Measurements from ENCODE around the gene NEIL3.

Gene NEIL3

DNA sequence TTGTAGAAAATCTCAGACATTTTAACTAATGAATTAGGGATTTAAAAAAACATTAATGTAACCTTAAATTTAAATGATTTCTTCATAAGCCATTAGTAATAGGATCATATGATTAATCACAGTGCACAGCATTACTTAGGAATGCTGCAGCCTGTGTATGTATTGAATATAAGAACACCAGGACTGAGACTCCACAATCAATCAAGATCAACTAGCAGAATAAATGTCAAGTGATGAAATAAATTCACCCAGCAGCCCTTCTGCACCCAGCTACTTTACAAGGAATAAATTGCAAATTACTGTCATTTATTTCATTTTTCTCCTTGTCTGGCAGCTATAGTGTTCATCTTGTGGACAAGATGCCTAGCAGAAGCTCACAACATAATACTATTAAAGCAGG lies 46.5 kb downstream of the NEIL3 start:
- no peak overlapping the region for H3K4me3 ChIP-seq (ENCODE audit: low read depth, low read length)
- H3K27me3 ChIP-seq (replicated peaks), result no peaks in the 10 kb centered on the region
- H3K36me3 ChIP-seq (replicated peaks), result no peaks in the 10 kb centered on the region
- no peak overlapping the region for H3K27ac ChIP-seq
- in situ Hi-C loops (cut with HindIII; ENCODE audit: low pct_ligation_motif_present, low sequenced_read_pairs), result no loop called here
- TF ChIP-seq, protein P1, sequence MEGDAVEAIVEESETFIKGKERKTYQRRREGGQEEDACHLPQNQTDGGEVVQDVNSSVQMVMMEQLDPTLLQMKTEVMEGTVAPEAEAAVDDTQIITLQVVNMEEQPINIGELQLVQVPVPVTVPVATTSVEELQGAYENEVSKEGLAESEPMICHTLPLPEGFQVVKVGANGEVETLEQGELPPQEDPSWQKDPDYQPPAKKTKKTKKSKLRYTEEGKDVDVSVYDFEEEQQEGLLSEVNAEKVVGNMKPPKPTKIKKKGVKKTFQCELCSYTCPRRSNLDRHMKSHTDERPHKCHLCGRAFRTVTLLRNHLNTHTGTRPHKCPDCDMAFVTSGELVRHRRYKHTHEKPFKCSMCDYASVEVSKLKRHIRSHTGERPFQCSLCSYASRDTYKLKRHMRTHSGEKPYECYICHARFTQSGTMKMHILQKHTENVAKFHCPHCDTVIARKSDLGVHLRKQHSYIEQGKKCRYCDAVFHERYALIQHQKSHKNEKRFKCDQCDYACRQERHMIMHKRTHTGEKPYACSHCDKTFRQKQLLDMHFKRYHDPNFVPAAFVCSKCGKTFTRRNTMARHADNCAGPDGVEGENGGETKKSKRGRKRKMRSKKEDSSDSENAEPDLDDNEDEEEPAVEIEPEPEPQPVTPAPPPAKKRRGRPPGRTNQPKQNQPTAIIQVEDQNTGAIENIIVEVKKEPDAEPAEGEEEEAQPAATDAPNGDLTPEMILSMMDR (IDR thresholded peaks at IDR 0.05; ENCODE audit: low read depth, low read length, missing control alignments), result no peak
- DNase-seq, result no peak

DNA sequence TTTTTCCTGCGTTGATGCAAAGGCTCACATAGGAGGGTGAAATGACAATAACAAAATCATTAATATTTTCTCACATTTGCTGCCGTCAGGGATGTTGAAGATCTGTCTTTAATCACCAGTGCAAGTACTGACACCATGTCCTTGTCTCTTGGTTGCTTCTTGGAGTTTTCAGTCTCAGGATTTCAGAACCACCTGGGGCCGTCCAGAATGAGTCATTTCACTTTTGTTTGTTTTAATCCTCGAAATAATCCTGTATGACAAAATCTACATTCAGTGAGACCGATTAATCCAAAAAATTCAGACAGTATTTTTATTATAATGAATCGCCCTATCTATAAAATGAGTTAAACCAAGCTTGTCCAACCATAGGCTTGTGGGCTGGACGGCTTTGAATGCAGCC lies 47.2 kb downstream of the NEIL3 start:
- H3K36me3 ChIP-seq (replicated peaks), result no peaks in the 10 kb centered on the region
- TF ChIP-seq, protein P1 (IDR thresholded peaks at IDR 0.05; ENCODE audit: low read depth, low read length, missing control alignments), result no peak
- no peak for DNase-seq
- H3K27ac ChIP-seq, result no peak overlapping the region
- no peaks in the 10 kb centered on the region for H3K27me3 ChIP-seq (replicated peaks)
- no peak overlapping the region for H3K4me3 ChIP-seq (ENCODE audit: low read depth, low read length)
- in situ Hi-C loops (cut with HindIII; ENCODE audit: low pct_ligation_motif_present, low sequenced_read_pairs), result no loop called here

DNA sequence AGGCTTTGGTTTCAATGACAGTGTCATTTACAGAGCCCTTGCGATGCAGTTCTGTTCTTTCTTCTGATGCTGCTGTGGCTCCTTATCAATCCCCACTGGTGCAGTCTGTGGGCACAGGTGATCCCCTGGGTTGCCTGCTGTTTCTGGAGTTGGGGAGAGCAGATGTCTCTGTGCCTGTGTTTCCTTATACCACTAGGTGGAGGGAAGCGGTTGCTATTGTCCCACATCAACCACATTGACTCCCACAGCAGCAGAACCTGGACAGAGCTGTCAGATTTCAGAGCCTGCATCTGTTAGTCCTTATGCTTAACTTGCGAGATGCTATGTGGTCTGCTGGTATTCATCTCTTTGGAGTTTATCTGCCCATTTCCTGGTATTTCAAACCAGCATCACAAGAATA lies 57.7 kb downstream of the NEIL3 start:
- H3K27ac ChIP-seq, result no peak overlapping the region
- DNase-seq, result peak; percentile 24
- TF ChIP-seq, protein P1 (IDR thresholded peaks at IDR 0.05; ENCODE audit: low read depth, low read length, missing control alignments), result peak; percentile 61
- H3K36me3 ChIP-seq (replicated peaks), result no peaks in the 10 kb centered on the region
- in situ Hi-C loops (cut with HindIII; ENCODE audit: low pct_ligation_motif_present, low sequenced_read_pairs), result no loop called here
- no peaks in the 10 kb centered on the region for H3K27me3 ChIP-seq (replicated peaks)
- H3K4me3 ChIP-seq (ENCODE audit: low read depth, low read length), result no peak overlapping the region

DNA sequence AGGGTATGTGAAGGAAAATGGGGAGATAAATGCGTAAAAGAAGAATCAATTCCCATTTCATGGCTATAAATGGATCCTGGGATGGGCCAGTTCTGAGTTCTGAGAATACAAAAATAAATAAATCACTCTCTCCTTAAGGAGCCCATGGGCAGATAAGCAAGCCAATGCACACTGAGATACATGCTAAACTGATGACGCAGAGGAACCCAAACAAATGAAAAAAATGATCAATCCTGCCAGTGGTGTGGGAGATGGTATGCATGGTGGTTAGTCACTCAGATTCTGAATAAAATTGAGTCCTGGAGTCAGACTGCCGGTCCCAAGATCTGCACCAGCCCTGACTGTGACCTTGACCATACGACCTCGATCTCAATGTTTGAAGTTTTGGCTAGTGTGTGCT lies 59.7 kb downstream of the NEIL3 start:
- Histone ChIP-seq H3K27me3 (replicated peaks) (no peaks in the 10 kb centered on the region), H3K4me3 (ENCODE audit: low read depth, low read length) (no peak overlapping the region), H3K27ac (peak overlapping the region; percentile 4), H3K36me3 (replicated peaks) (no peaks in the 10 kb centered on the region)
- TF ChIP-seq, protein P1 (IDR thresholded peaks at IDR 0.05; ENCODE audit: low read depth, low read length, missing control alignments), result no peak
- in situ Hi-C loops (cut with HindIII; ENCODE audit: low pct_ligation_motif_present, low sequenced_read_pairs), result no loop called here
- peak; percentile 79 for DNase-seq

DNA sequence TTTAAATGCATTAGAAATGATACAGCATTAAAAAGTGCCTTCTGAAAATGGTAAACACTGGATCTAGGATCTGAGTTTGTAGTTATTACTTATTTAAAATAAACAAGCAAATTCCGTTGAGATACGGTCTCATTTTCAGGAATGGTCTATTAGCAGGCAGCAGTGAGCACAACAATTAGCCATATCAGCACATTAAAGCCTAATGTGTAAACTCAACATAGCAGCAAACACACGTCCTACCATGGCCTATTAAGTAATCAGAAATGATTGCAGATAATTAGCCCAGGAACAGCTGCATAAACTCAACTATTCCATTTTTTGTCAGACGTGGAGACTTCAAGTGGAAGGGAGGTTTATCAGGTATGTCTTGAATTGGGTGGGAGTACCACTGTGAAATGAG lies 61.8 kb downstream of the NEIL3 start:
- DNase-seq, result no peak
- Histone ChIP-seq H3K4me3 (ENCODE audit: low read depth, low read length) (no peak overlapping the region), H3K27ac (no peak overlapping the region), H3K27me3 (replicated peaks) (no peaks in the 10 kb centered on the region), H3K36me3 (replicated peaks) (no peaks in the 10 kb centered on the region)
- TF ChIP-seq, protein P1 (IDR thresholded peaks at IDR 0.05; ENCODE audit: low read depth, low read length, missing control alignments), result no peak
- in situ Hi-C loops (cut with HindIII; ENCODE audit: low pct_ligation_motif_present, low sequenced_read_pairs), result no loop called here

DNA sequence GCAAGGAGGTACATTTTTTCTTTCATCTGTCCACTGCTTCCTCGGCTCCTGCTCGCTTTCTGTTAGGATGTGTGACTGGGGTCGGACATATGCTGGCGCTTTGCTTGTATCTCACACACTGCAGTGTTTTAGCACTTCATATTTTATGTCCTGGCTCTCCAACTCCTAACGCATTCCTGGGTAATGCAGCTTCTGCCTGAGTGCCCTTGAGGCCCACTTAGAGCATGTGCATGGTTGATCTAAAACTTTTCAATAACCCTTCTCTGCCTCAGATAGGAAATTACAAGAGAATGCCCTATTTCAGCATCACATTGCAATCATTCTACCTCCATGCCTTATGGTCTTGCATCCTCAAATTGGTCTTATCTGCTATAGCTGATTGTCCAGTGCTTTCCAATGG lies 65.3 kb downstream of the NEIL3 start:
- Histone ChIP-seq H3K4me3 (ENCODE audit: low read depth, low read length) (no peak overlapping the region), H3K27ac (no peak overlapping the region), H3K27me3 (replicated peaks) (no peaks in the 10 kb centered on the region), H3K36me3 (replicated peaks) (no peaks in the 10 kb centered on the region)
- no peak for DNase-seq
- in situ Hi-C loops (cut with HindIII; ENCODE audit: low pct_ligation_motif_present, low sequenced_read_pairs), result no loop called here
- TF ChIP-seq, protein P1 (IDR thresholded peaks at IDR 0.05; ENCODE audit: low read depth, low read length, missing control alignments), result no peak

Data from brain microvascular endothelial cell (primary cell).